ENCODE data around the gene TXLNB.
A peak's percentile ranks its signal among the peaks of the same experiment; 100 is the strongest.

TXLNB gene

GRCh38 chr6:139316622-139317317 is 25.0 kb upstream of the TXLNB start:
- Histone ChIP-seq H3K36me3 (no peaks in the 10 kb centered on the region), H3K4me1 (peaks cover under 1 to 57% (median 7%) of the 10 kb centered on the region in 10 experiments; a peak in 17 of 20 replicates), H4K20me1 (no peaks in the 10 kb centered on the region), H3K27me3 (no peaks in the 10 kb centered on the region), H3K4me2 (peak overlapping the region in 2 of 11 experiments; percentile 12 to 46; a peak in 4 of 22 replicates), H3K4me3 (no peak overlapping the region), H3K9me3 (replicated peaks in 1 of 11) (peaks cover 0 to 37% (median 29%) of the 10 kb centered on the region in 11 experiments; a peak in 18 of 22 replicates), H3K27ac (no peak overlapping the region), H3K9ac (no peak overlapping the region)
- no peak for TF ChIP-seq Cebpa-rat (IDR thresholded peaks at IDR 0.05)

DNA sequence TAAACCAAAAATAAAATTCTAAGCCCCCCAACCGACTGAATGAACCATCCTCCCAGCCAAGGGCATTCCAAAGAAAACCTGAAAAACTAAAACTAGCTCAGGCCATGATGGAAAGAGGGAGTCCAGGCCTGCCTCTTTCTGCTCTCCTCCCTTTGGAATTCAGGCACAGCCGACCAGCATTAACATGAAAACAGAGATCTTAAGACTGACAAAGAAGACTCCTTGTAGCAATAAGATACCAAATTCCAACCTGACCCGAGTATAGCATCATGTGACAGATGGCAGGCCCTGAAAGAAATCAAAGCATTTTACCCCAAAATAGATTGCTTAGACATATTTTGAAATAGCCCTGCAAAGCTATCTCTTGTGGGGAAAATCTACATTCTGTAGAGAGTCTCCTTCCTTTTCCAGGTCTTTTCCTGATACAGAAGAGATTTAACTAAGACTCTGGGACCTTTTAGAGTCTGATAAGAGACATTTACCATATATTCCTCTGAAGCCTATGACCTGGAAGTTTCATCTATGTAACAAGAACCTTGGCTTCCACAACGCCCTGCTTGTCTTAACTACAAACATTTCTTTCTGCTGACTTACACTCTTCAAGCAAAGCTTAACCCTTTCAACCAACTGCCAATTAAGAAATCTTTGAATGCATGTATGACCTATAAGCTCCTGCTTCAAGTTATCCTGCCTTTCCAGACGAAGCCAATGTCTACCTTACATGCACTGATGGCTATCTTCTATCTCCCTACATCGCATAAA is 22.2 kb upstream of the TXLNB start:
- no peak overlapping the region for H3K4me2 ChIP-seq
- no peak overlapping the region for H3K27ac ChIP-seq
- no peaks in the 10 kb centered on the region for H4K20me1 ChIP-seq
- H3K4me1 ChIP-seq = peaks cover 0 to 61% (median 2%) of the 10 kb centered on the region in 10 experiments; a peak in 10 of 20 replicates
- no peak for TF ChIP-seq Cebpa-rat (IDR thresholded peaks at IDR 0.05)
- no peaks in the 10 kb centered on the region for H3K27me3 ChIP-seq
- H3K9ac ChIP-seq = no peak overlapping the region
- H3K4me3 ChIP-seq = no peak overlapping the region
- no peaks in the 10 kb centered on the region for H3K36me3 ChIP-seq
- peaks cover 0 to 24% (median 19%) of the 10 kb centered on the region in 11 experiments; a peak in 18 of 22 replicates for H3K9me3 ChIP-seq (replicated peaks in 1 of 11)

GRCh38 chr6:139313229-139313628 is 21.4 kb upstream of the TXLNB start:
- Histone ChIP-seq H3K4me2 (no peak overlapping the region), H4K20me1 (no peaks in the 10 kb centered on the region), H3K27me3 (no peaks in the 10 kb centered on the region), H3K27ac (no peak overlapping the region), H3K4me3 (no peak overlapping the region), H3K9ac (no peak overlapping the region), H3K4me1 (peaks cover 0 to 60% (median 3%) of the 10 kb centered on the region in 10 experiments; a peak in 10 of 20 replicates), H3K36me3 (no peaks in the 10 kb centered on the region), H3K9me3 (replicated peaks in 1 of 11) (peaks cover 0 to 17% (median 12%) of the 10 kb centered on the region in 11 experiments; a peak in 15 of 22 replicates)
- TF ChIP-seq Cebpa-rat (IDR thresholded peaks at IDR 0.05) = no peak

GRCh38 chr6:139311831-139312230 is 20.0 kb upstream of the TXLNB start:
- H3K27ac ChIP-seq = peak overlapping the region in 1 of 11 experiments; percentile 15; a peak in 1 of 22 replicates
- peaks cover 0 to 68% (median 3%) of the 10 kb centered on the region in 10 experiments; a peak in 10 of 20 replicates for H3K4me1 ChIP-seq
- peak overlapping the region in 3 of 11 experiments; percentile 21 to 77 (median 23); a peak in 2 of 22 replicates for H3K4me2 ChIP-seq

DNA sequence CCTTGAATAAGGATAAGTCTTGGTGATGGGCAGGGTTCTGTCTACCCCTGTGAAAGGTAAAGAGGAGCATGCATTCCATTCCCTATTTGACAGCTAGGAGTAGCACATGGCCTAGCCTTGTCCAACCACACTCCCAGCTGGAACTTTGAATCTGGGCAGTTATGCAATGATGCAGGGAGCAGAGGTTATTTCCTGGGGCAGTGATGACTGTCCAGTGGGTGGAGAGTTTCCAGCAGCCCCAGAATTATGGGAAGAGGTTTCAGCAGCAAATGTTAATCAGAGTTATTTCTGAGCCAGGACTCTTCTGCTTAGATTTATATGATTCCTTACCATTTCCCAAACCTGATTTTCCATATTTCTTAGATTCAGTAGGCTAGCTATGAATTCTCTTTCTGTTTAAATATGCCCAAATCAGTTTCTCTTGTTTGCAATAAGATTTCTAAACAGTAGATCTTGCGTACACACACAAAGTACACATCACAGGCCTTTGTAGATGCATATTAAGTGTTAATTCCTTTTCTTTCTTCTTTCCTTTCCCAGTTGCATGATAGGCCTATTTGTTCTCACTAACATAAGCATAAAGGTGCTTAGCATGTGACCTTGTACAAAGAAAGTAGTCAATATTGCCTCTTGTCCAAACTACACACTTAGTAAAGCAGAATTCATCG is 17.3 kb upstream of the TXLNB start:
- H3K9me3 ChIP-seq (replicated peaks in 1 of 11) = no peaks in the 10 kb centered on the region

More at GRCh38 chr6:139311831-139312230, 20.0 kb upstream of the TXLNB start:
- Histone ChIP-seq H3K36me3 (no peaks in the 10 kb centered on the region), H3K9ac (no peak overlapping the region), H3K9me3 (replicated peaks in 1 of 11) (peaks cover 0 to 5% (median 0%) of the 10 kb centered on the region in 11 experiments; a peak in 2 of 22 replicates), H4K20me1 (no peaks in the 10 kb centered on the region), H3K4me3 (no peak overlapping the region), H3K27me3 (no peaks in the 10 kb centered on the region)
- no peak for TF ChIP-seq Cebpa-rat (IDR thresholded peaks at IDR 0.05)

DNA sequence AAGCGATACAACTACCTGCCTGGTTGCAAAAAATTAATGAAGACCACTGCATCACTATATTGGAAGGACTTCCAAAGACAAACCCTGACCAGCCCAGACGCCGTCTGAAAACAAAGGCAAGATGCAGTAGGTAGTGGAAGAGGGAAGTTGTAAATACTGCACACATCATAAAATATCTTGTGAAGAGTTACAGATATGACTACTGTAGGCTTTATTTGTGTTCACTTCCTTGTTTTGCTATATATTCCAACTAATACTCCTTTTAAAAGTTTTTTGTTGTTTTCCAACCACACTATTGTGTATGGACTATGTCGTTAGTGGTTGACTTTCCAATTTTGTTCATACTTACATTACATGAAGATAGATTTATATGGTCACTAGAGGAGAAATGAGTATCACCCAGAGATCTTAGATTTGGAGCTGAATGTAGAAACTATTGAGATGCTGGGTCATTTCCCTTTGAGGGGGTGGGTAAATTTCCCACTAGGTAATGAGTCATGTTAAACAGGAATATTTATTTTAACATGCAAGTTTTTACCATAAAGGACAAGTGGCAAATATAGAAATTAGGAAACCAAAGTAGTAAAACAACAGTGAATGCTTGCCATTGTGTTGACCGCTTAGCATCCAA is 16.6 kb upstream of the TXLNB start:
- no peaks in the 10 kb centered on the region for H3K9me3 ChIP-seq (replicated peaks in 1 of 11)
- H3K27ac ChIP-seq = peak overlapping the region in 5 of 11 experiments; percentile 24 to 89 (median 65); a peak in 8 of 22 replicates
- peak overlapping the region in 6 of 11 experiments; percentile 20 to 77 (median 64); a peak in 10 of 22 replicates for H3K4me2 ChIP-seq
- no peaks in the 10 kb centered on the region for H4K20me1 ChIP-seq
- peak overlapping the region in 2 of 11 experiments; percentile 36 to 65; a peak in 5 of 22 replicates for H3K9ac ChIP-seq
- no peaks in the 10 kb centered on the region for H3K27me3 ChIP-seq
- TF ChIP-seq Cebpa-rat (IDR thresholded peaks at IDR 0.05) = no peak
- H3K36me3 ChIP-seq = no peaks in the 10 kb centered on the region
- no peak overlapping the region for H3K4me3 ChIP-seq
- H3K4me1 ChIP-seq = peaks cover 0 to 69% (median 3%) of the 10 kb centered on the region in 10 experiments; a peak in 10 of 20 replicates

More for the DNA sequence above, 17.3 kb upstream of the TXLNB start:
- Histone ChIP-seq H4K20me1 (no peaks in the 10 kb centered on the region), H3K9ac (peak overlapping the region in 1 of 11 experiments; percentile 65; a peak in 3 of 22 replicates), H3K4me2 (peak overlapping the region in 6 of 11 experiments; percentile 20 to 77 (median 64); a peak in 10 of 22 replicates), H3K36me3 (no peaks in the 10 kb centered on the region), H3K27me3 (no peaks in the 10 kb centered on the region), H3K4me3 (no peak overlapping the region), H3K27ac (peak overlapping the region in 5 of 11 experiments; percentile 24 to 89 (median 65); a peak in 8 of 22 replicates), H3K4me1 (peaks cover 0 to 73% (median 3%) of the 10 kb centered on the region in 10 experiments; a peak in 10 of 20 replicates)
- no peak; a peak in 1 of 22 replicates for TF ChIP-seq Cebpa-rat (IDR thresholded peaks at IDR 0.05)

DNA sequence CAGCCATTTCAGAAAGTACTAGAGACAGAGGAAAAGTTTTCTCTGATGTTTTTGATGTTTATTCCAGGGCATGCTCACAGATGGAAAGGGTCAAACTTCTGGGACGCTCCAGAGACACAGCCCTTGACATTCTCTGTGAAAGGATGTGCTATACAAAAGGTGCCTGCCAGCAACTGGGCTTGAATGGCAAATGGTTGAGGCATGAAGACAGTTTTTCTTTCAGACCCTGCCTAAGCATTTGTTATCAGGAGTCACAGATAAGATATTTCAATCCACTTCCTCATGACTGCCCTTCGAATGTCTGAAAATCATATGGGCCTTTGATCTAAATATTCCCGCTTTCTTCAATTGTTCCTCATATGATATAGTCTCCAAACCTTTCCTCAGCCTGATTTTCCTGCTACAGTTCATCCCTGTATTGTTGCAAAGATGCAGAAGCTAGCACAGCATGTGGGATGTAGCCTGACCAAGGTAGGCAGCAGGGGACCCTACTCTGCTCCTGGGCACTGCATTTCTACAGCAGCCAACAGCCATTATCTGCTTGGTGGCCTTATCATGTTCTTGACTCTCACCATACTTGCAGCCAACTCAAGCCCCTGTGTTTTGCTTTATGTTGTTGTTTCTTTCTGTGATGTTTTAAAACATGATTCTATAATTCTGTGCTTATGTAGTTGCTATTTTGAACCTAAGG is 14.6 kb upstream of the TXLNB start:
- no peak for TF ChIP-seq Cebpa-rat (IDR thresholded peaks at IDR 0.05)
- Histone ChIP-seq H3K4me1 (peaks cover 0 to 57% (median 3%) of the 10 kb centered on the region in 10 experiments; a peak in 10 of 20 replicates), H3K4me2 (peak overlapping the region in 3 of 11 experiments; percentile 58 to 77 (median 66); a peak in 6 of 22 replicates)

DNA sequence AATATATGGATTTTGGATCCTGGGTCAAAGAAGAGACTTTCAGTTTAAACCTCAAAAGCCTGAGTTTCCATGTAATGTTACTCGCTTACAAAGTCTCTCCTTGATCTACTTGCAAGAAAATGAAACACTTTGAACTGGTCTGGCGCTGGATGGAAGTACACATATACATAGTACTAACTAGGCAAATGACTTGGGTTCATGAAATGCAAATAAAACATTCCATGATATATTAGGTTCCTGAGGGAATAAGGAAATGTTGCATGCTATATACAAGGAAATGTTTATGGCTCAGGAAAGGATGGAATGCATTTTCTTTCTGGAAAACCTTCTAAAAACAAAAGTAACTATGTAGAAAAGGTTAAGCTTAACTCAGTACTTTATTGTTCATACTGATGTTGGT is 11.4 kb upstream of the TXLNB start:
- Histone ChIP-seq H3K4me2 (no peak overlapping the region), H3K27ac (no peak overlapping the region), H3K9ac (no peak overlapping the region), H3K4me3 (no peak overlapping the region), H4K20me1 (no peaks in the 10 kb centered on the region), H3K4me1 (peaks cover 0 to 39% (median 0%) of the 10 kb centered on the region in 10 experiments; a peak in 8 of 20 replicates), H3K9me3 (replicated peaks in 1 of 11) (peaks cover 0 to 9% (median 0%) of the 10 kb centered on the region in 11 experiments; a peak in 2 of 22 replicates), H3K36me3 (no peaks in the 10 kb centered on the region), H3K27me3 (no peaks in the 10 kb centered on the region)
- no peak for TF ChIP-seq Cebpa-rat (IDR thresholded peaks at IDR 0.05)

More for the DNA sequence above, 14.6 kb upstream of the TXLNB start:
- no peak overlapping the region for H3K4me3 ChIP-seq
- H3K27ac ChIP-seq = peak overlapping the region in 1 of 11 experiments; percentile 89; a peak in 1 of 22 replicates
- H3K9ac ChIP-seq = no peak overlapping the region
- no peaks in the 10 kb centered on the region for H4K20me1 ChIP-seq
- no peaks in the 10 kb centered on the region for H3K36me3 ChIP-seq
- H3K9me3 ChIP-seq (replicated peaks in 1 of 11) = no peaks in the 10 kb centered on the region
- H3K27me3 ChIP-seq = no peaks in the 10 kb centered on the region
